ENCODE data around the gene MTHFD2L.
"Not testable (repeated sequence)": the region's sequence is repeated elsewhere in the genome, so short reads cannot be mapped to it uniquely, and the experiment has no call there.

The MTHFD2L gene

DNA sequence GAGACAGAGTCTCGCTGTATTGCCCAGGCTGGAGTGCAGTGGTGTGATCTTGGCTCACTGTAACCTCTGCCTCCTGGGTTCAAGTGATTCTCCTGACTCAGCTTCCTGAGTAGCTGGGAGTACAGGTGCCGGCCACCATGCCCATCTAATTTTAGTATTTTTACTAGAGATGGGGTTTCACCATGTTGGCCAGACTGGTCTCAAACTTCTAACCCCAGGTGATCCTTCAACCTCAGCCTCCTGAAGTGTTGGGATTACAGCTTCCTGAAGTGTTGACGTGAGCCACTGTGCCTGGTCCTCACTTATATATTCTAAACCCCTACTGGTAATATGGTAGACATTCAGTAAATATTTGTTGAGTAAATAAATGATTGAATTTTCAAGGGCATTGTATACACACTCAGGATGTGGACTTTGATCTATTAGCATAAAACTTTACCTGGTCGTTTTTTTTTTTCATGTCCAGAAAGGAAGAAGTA lies 33.0 kb downstream of the MTHFD2L start:
- no peak for DNase-seq

GRCh38 chr4:74197080-74197479 lies 39.2 kb downstream of the MTHFD2L start:
- DNase-seq, result no peak

DNA sequence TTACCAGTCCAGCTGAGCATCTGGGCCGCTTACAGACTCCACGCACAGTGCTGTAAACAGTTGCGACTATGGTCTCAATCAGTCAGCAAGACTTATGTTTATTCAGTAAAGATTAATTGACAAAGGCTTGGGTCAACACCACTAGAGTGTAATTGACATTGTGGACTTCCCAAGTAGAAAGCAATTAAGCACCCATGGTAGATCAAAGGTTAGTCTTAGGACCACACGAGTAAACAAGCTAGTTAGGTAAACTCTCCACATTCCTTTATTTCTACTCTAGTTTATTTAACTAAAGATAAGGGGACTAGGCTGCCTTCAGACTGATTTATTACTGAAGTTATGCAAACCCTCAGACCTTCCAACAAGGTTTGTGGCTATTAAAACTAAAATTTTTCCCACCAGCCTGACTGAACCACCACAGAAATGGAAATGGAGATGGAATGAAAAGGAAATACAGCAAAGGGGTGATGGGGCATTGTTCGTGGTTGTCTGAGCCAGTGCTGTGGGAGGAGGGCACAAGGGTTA lies 44.2 kb downstream of the MTHFD2L start:
- DNase-seq, result no peak

DNA sequence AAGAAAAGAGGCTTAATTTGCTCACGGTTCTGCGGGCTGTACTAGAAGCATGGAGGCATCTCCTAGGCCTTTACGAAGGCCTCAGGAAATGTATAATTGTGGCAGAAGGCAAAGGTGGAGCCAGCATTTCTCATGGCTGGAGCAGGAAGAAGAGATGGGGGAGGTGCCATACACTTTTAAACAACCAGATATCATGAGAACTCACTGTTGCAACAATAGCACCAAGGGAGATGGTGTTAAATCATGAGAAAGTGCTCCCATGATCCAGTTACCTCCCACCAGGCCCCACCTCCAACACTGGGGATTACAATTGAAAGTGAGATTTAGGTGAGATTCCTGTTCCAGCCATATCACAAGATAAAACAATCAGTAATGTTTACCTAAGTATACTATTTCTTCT lies 45.5 kb downstream of the MTHFD2L start:
- no peak for DNase-seq

- no peak for DNase-seq
Measured at GRCh38 chr4:74205046-74205445, 47.1 kb downstream of the MTHFD2L start.

GRCh38 chr4:74205559-74205958 lies 47.6 kb downstream of the MTHFD2L start:
- no peak for DNase-seq

DNA sequence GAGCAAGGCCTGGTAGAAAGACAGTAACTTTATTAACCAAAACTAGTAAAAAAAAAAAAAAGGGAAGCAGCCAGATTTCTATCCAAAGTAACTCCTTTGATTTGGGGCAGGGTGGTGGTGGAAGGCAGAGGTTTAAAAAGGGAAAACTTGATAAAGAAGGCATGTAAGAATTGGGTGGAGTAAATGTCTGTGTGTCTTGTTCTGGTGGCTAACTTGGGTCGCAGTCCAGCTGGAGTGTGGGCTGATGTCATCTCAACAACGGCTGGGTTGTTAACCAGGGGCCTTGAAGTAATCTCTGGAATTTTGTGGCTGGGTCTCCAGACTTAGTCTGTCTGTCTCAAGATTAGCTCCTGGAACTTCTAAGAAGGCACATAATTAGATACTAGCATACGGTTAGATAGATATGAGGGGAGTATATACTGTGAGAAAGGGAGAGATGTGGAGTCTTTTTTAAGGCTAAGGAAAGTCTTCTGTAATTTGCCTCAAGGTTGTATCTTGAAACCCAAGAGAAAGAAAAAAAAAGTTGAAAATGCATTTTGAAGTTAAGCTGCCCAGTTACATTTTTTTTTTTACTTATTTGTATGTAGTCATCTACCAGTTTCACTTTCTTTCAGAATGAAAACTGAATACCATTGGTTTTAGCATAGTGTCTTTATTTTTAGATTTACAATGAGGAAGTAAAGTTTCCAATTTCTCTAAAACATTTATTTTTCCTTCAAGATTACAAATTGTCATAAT lies 48.3 kb downstream of the MTHFD2L start:
- no peak for DNase-seq

DNA sequence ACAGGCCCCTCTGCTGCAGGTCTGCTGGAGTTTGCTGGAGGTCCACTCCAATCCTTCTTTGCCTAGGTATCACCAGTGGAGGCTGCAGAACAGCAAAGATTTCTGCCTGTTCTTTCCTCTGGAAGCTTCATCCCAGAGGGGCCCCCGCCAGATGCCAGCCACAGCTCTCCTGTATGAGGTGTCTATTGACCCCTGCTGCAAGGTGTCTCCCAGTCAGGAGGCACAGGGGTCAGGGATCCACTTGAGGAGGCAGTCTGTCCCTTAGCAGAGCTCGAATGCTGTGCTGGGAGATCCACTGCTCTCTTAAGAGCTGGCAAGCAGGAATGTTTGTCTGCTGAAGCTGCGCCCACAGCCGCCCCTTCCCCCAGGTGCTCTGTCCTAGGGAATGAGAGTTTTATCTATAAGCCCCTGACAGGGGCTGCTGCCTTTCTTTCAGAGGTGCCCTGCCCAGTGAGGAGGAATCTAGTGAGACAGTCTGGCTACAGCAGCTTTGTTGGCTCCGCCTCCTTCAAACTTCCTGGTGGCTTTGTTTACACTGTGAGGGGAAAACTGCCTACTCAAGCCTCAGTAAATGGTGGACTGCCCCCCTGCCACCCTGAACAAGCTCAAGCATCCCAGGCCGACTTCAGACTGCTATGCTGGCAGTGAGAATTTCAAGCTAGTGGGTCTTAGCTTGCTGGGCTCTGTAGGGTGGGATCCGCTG lies 56.7 kb downstream of the MTHFD2L start:
- DNase-seq, result not testable (repeated sequence)

GRCh38 chr4:74215236-74215635 lies 57.3 kb downstream of the MTHFD2L start:
- not testable (repeated sequence) for DNase-seq

GRCh38 chr4:74217365-74217764 lies 59.4 kb downstream of the MTHFD2L start:
- no peak for DNase-seq

DNA sequence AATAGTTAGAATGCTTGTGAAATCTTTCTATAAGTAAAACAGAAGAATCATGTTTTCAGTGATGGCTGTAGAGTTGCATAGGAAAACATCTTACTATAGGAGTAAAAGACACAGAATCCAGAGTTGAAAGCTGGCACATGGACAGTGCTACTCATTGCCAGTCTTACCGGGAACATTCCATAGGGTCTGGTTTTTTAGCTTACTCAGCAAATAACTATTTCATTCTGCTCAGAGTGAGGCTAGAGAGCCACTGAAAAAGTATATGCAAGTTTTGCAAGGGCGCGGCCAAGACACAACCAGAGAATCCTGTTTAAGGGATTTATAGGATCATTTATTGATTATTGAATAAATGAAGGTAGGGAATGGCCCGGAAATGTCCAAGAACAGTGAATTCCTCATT lies 60.3 kb downstream of the MTHFD2L start:
- DNase-seq, result no peak

GRCh38 chr4:74219240-74219639 lies 61.3 kb downstream of the MTHFD2L start:
- no peak for DNase-seq

- no peak for DNase-seq
Measured at GRCh38 chr4:74223098-74223497, 65.2 kb downstream of the MTHFD2L start.

GRCh38 chr4:74223801-74224200 lies 65.9 kb downstream of the MTHFD2L start:
- no peak for DNase-seq

DNA sequence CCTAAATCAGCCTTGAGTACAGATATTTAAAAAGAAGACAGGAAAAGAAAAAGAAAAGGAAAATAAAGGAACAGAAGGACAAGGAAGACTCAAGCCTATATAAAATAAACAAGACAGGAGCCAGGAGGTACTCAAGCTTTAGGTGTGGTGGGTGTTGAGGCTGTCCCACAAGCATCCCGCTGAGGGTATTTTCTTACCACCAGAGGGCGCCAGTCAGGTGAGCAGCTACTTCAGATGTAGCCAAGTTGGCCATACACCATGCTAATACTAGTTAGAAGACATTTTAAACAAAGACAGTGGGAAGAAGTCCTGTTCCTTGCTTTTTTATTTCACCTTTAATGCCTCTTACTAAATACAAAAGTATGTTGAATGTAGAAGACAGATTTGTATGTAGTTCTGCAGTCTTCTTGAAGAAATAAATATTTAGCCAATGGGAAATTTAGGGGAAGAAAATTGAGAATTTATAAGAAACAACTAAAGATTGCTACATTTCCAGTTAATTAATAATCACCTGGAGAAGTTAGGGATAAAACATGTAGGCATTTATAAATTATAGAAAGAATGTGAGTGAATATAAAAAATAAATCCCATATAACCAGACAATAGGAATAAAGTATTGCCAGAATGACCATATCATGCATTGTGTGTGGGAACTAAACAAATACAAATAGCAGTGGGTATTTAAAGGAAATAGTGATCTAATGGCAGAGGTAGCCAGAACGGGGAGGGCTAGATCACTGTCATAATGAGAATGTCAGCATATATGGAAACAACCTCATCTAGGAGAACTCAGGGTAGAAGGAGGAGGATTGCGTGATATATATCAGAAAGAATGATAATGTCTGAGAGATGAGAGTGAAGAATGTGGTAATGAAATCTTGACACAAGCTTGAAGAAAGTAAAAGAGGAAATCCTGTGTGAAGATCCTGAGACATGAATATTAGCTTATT lies 71.0 kb downstream of the MTHFD2L start:
- peak; percentile 38 to 84 (median 66) for DNase-seq

GRCh38 chr4:74230902-74231499 lies 73.1 kb downstream of the MTHFD2L start:
- no peak for DNase-seq

DNA sequence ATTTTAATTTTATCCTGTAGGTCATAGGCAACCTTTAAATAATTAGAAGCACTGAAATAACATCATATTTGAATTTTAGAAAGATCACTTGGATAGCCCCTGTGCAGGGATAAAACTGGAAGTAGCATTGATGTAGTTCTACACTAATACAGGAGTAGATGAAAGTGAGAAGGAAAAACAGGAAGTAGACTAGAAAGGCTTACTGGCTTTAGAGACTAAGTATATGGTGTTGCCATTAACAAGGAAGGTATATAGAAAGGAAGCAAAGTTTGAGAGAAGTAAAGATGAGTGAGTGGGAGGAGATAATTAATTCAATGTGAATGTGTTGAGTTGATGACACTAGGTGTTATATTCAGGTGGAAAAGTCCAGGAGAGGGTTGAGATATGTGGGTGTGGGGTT lies 77.2 kb downstream of the MTHFD2L start:
- no peak for DNase-seq

DNA sequence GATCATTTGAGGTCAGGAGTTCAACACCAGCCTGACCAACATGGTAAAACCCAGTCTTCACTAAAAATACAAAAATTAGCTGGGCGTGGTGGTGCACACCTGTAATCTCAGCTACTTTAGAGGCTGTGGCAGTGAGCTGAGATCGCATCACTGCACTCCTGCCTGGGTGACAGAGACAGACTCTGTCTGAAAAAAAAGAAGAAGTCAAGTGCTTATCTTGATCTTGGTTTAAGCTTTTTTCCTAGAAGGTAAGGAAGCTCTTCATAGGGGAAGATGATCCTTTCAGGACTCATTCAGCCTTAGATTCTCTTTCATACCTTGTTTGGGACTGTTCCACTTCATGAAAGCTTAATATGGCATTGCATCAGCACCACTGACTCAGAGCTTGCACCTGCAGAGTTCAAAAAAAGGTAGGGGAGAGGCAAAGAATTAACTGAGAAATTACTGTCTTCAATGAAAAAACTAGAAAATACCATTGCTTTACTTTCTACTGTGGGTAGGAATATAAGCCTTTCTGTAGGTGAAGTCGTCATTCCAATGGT lies 79.6 kb downstream of the MTHFD2L start:
- DNase-seq, result no peak

GRCh38 chr4:74244049-74244448 lies 86.1 kb downstream of the MTHFD2L start:
- DNase-seq, result no peak

DNA sequence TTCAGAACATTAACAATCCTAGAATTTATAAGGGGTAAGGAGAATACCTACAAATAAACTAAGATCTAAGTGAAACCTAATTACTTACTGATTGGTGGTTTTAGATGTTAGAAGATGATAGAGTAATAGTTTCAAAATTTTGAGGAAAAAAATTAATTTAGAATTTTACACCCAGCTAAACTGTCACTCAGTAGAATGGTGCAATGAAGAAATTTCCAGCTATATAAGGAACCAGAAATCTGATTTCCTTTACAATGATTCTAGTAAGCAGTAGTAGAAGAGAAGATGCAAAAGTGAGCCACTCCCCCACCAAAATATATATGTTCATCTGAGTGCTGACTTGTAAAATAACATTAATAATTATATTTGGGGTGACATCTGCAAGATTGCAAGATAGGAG lies 95.0 kb downstream of the MTHFD2L start:
- DNase-seq, result no peak

GRCh38 chr4:74254386-74254785 lies 96.5 kb downstream of the MTHFD2L start:
- no peak for DNase-seq

DNA sequence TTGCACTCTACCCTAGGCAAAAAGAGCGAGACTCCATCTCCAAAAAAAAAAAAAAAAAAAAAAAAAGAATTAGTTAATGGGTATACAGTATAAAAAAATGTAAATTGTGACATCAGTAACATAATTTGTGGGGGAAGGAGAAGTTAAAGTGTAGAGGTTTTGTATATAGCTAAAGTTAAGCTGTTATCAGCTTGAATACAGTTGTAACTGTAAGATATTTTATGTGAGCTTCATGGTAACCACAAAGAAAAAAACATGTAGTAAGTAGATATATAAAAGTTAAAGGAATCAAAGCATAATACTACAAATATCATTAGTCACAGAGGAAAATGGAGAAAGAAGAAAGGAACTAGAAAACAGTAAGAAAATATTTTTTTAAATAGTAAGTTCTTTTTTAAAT lies 97.2 kb downstream of the MTHFD2L start:
- DNase-seq, result no peak

All from stimulated activated naive CD4-positive, alpha-beta T cell (primary cell).